Measurements from ENCODE around the gene EFNA5.
A peak's percentile ranks its signal among the peaks of the same experiment; 100 is the strongest.
"Not testable (repeated sequence)": the region's sequence is repeated elsewhere in the genome, so short reads cannot be mapped to it uniquely, and the experiment has no call there.

The EFNA5 gene

DNA sequence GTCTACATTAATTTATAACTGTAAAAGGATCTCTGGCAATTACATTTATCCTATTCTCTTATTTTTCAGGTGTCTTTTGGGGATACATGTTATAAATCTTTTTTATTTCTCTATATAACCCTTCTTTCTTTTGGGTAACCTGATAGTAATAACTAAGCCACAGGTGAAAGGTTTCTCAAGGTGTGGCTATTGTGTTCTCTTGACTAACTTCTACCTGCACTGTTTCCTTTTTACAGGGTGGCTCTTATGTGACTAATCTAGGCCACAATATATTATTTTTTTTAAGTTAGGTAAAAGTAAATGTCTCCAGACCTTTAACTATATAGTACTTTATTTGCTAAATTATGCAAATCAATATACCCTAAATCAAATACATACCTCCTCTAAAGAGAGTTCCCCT, 193.2 kb downstream of the EFNA5 start:
- no peak for DNase-seq

DNA sequence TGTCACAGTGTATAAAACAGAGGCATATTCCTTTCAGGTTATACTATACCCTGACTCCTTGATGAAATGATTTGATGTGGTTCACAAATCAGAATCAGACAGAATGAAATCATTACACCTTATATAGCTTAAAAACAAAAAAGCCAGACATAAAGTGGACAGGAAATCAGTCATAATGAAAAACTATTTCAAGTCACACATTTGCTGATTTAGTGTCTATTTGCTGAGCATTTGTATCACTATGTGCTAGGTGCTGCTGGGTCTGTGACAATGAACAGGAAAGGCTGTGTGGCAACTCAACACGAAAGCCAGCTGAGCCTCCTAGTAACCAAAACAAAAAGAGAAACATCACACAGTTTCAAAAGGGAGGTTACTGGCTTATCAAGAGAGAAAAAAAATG, 194.0 kb downstream of the EFNA5 start:
- peak; percentile 41 for DNase-seq

DNA sequence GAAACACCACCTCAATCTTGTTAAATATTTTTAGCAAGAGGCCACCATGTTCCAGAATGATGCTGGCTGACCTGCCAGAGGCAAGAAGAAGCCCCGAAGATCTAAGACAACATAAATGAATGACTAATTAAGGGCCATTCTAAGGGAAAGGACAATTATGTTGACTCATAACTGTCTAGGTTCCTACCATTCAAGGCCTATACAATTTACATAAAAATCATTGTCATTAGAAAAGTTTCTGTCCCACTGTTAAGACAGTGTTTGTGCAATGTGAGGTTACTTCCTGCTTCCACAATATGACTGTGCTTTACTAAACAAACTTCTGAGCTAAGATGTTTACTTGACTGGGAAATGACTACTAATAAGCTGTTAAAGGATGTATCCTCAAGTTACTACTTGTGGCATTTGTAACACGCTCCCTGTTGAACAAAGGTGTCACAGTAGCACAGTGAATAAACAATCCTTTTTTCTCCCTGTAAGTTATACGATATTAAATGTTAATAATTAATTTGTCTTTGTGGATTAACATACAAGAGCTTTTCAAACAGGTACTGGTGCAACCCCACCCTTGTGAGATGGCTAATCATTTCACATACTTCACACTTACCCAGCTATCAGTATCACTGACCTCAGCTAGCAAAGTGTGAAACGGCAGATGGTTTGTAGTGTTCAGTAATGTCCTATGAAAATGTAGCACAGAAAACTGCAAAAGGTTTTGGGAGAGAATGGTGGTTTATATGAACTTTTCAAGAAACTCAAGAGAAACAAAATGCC, 195.8 kb downstream of the EFNA5 start:
- DNase-seq, result no peak

DNA sequence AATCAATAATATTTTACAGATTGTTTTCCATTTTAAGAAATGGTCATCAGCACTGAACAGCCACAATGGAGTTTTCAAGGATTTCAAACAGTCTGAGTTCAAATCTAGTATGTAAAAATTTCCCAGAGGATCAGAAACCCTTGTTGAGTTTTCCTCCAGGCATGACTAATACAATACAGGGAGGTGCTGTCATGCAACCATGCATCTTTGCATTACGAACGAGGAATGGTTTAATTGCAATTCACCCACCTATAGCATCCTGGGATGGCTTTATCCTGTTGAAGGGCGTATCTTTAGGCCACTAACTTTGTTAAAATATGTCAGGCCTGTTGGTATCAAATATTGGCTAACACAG, 196.4 kb downstream of the EFNA5 start:
- DNase-seq, result no peak

DNA sequence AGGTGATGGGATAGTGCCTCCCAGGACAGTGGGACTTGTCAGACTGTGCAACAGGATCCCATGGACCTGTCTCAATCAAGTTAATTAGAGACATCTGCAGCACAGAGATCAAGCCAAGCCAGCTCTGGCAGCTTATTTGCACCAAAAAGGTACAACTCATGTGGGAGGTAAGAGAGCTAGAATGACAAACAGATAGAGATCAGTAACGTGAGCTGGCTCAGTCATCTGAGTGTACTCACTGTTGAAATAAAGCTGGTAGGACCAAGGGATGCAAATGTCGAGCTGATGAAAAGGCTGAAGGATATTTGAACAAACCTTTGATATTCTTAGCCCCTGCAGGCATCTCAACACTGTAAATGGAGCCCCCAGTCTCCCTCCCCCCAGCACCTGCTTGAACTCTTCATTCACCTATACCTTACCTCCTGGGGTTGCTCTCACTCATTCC, 198.1 kb downstream of the EFNA5 start:
- DNase-seq, result no peak

DNA sequence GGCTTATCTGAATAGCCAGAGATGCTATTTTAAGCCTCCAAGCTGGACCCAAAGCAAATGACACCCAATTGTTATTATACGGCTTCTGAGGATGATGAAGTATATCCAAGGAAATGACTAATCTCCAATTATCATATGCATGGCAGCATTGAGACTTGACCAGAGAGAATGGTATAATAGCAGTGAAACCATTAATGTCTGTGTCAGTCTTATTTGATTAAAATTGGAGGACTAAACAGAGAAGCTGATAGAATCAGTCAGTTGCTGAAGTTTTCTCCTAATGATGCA, 200.5 kb downstream of the EFNA5 start:
- no peak for DNase-seq

DNA sequence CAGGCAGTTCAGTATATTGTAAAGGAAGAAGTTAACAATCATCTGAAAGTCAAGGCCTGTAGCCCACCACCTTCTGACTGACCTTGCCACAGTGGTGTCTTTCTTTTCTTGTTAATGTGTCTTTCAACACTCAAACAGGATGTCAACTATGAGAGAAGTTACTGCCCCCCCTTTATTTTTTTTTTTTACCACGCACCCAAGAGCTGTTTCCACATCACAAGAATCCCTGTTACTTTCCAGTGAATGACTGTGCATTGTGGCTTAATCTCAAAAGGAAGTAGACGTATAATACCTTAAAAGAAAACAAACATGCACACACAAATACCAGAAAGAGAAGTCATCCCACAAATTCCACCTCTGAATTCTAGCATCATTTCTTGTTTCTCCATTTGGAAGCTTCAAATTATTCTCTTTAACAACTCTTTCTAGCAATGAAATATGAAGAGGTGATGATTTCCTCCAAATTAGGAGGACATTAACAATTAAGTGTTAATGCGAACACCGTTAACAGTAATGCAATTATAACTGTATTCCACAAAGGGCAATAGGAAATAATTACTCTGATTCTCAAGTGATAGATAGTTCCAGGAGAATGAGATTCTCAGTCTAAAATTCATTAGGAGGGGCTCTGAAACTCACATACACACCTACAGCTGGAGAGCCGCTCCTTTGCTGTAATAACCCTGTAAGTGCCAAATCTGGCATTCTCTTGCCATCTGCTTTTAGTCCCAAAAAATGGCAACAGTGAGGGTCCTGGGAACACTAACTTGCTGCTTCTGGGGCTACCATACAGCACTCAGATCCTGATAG, 201.0 kb downstream of the EFNA5 start:
- DNase-seq, result no peak

DNA sequence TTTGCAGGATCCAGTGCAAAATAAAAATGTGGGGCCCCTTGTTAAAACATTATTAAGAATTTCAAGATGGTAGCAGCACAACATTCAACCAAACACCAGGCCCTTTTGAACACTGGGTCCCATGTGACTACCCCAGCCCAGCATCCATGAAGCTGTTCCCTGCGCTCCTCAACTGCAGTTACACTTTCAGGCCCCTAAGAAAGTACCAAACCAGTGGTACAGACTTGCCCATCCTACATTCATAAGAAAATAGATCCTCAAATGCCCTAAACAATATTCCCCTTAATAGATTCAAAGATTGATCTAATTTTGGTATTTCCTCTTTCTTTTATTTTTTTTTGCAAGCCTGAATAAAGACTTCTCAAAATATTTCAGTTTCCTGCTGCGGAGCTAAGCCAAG, 201.7 kb downstream of the EFNA5 start:
- DNase-seq, result no peak

DNA sequence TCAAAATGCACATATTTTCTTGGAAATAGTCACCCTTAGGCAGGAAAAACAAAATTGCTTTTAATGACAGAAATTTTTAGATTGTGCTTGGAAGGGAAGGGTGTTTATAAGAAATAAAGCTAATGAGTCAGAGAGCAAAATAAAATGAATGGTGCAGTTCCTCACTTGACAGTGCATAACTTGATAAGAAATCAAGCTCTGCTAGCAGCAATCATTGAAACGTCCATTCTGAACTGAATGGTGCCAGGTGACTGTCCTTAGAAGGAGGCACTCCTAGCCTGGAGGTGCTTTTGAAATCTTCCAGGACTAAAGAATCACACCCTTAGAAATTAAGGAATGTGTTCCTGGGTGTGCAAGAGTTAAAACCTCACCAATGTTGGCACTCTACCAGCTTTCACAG, 202.5 kb downstream of the EFNA5 start:
- no peak for DNase-seq

DNA sequence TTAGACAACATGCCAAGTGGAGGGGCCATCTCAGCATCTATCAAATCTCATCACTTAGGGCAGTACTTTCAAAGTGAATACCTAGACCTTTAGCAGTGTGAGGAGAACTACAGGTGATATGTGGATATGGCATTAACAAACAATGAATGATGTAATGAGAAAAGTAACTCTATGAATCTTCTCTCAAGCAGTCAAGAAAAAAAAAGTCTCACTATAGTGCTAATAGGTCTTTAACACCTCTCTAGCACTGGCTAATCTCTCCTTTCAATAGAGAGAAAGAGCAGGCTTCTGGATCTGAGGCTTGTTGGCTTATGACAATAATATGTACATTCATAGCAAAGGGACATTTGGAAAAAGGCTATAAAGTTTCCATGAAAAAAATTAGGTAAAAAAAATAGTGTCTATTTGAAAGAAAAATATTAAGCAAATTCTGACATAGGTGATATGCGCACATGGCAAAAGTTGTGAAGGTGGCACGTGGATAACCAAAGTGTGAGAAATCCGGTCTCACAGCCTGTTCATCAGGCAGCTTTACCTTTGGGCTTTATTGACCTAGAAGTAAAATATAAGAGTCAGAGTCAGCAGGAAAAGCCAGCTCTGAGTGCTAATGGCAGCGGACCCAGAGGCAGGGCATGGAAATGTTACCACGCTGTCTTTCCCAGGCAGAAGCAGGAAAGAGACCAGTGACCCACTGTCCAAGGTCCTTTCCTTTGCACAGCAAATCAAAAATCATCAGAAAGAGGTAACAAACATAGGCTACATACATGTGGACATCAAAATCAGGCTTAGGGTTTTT, 203.4 kb downstream of the EFNA5 start:
- no peak for DNase-seq

DNA sequence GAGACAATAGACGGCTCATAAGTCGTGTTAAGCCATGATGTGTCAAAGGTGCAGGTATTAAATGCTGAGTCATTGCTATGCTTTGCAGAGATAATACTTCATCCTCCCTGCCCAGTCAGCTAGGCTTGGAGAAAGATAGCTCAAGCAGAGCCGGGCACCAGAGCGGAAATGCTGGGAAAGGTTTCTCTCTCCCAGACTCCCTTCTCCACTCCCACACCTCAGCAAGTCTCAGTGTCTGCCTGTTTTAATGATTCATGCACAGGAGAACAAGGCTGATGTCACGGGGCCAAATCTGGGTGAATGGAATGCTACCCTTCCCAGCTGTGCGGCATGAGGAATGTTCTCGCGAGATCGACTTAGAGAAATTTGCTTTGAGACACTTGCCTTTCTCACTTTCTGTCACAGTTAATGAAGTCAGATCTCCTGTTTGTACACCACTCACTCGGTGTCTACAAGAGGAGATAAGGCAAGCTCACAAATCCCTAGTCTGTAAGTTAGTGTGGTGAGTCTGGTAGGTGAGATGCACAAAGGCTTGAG, 204.4 kb downstream of the EFNA5 start:
- peak; percentile 14 for DNase-seq

DNA sequence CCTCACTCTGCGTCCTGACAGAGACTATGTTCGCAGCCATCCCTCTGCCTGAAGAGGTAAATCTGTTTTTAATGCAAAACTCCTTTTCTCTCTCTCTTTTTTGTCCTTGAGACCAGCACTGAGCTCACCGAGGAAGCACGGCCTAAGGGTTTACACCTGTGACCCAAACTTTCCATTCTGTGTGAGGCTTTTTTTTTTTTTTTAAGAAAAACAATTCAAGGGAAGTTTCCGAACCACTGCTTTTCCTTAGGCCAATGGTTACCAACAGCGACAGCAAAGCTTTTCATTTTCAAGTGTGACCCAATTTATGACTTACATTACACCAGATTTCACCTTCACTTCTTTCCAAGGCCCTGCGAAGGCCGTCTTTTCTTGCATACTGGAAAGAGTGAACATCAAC, 205.9 kb downstream of the EFNA5 start:
- DNase-seq, result no peak

DNA sequence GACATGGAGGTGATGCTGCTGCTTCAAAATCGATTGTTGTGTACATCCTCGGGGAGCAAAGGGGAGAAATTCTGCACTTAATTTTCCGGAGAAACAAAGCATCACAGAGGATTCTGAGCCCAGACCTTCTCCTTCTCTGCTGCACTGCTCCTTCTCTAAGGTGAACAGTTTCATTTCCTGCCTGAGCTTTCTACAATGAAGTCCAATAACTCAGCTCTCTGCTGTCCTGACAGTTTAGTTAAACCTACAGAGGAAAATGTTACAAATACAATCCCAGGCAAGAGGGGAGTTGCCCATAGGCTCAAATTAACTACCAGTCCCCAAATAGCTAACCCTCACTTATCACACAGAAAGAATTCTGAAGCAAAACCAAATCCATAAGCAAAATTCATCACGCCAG, 206.3 kb downstream of the EFNA5 start:
- peak; percentile 36 for DNase-seq

DNA sequence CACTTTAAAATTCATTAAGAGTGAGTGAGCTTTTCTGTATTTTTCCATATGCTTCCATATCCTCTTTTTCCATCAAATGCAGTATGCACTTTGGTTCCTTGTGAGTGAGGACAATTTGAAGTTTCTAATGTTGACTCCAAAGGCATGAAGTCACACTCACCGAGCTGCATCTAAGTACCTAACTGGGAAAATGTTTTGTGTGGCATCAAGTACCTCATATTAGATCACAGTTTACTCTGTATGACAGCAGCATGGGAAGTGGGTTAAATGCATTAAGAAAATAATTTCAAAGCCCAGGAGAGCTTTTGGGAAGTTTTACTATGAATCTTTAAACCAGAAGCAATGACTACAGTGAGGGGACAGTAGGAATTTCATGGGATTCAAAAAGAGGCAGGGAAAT, 207.0 kb downstream of the EFNA5 start:
- DNase-seq, result no peak

DNA sequence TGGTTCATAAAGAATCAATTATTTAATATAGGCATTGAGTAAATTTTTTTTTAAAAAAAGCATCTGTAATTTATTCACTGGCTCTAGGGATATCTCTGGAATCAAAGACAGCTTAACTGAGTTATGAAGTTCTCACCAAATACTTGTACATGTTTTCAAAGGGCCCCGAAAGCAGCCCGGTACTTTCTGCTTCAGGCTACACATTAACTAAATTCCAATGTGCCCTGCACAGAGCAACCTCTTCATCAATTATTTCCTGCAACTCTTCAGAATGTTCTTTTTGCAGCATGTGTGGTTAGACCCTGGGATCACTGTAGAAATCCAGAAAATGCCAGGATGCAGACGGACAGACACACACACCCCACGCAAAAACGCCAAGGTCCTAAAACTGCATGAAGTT, 209.0 kb downstream of the EFNA5 start:
- DNase-seq, result no peak

DNA sequence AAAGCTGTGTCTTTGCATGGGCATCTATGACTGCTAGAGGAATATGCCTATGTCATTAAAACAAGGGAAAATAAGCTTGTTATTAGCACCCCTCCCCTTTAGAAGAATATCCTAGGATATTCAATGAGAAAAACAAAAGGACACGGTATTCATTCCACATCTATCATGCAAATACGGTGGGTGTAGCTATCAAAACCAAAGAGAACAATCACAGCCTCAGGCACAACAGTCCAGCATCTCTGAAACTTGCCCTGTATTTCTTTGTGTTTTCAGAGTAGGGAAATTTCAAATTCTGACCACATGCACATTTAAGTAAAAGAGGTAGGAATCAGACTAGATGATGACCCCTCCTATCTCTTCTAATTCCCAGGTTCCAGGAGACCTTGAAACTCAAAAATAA, 209.9 kb downstream of the EFNA5 start:
- no peak for DNase-seq

DNA sequence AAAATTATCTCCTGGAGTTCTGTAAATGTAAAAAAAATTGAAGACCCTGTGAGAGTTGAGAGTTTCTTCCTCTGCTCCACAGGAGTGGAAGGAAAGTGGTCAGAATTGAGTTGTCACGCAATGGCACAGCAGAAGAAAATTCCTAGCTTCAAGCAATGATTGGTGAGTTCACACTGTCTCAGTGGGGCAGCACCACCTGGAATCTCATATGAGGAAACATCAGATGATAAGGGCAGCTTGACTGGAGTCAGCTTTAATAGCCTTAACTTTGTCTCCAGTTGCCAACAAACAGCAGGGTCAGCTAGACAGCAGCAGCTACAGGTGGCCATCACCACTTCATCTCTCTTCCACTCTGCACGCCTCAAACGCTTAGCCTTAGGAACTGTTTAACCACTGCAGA, 211.1 kb downstream of the EFNA5 start:
- peak; percentile 15 for DNase-seq

DNA sequence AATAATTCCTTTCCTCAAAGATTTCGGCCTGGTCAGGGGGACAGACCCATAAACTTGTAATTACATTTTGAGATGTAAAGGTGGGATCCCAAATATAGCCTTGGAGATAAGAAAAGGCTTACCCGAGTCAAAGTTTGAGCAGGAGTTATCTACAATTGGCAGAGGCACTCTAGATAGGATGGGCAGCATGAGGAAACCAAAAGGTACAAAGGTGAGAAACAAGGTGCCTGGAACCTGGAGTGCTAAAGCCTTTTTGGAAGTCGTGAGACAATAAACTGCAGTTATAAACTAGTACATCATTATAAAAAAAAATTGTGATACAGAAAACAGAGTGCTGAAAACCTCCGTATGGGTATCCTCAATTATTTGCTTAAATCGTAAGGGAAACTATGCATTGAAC, 212.4 kb downstream of the EFNA5 start:
- DNase-seq, result no peak

DNA sequence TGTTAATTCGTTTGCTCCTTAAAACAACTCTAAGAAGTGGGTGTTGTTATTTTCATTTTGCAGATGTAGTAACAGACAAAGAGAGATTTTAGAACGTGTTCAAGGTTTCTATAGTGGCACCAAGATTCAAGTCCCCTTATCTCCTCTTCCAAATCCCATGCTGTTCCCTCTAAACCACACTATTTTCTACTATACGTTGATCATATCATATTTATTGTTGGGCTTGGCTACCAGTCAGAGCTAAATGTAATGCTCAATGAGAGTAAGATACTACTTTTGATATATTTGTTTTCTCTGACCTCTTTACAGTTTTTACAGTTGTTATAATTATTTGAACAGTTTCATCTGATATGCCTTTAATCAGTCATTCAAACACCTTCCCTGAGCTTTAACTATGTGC, 212.9 kb downstream of the EFNA5 start:
- DNase-seq, result no peak

DNA sequence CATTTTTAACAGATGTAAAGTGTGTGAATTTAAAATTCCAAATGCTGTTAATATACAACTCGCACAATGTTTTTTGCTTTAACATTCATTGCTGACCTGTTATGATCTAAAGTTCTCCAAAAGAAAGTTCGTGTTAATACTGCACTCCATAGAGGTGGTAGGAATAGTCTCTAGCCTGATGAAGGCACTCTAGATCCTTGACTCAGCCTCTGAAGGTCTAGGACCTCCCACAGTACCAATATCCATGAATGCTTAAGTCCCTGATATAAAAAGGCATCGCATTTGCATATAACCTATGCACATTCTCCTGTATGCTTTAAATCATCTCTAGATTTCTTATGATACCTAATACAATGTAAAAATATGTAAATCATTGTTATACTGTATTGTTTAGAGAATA, 213.6 kb downstream of the EFNA5 start:
- DNase-seq, result no peak

DNA sequence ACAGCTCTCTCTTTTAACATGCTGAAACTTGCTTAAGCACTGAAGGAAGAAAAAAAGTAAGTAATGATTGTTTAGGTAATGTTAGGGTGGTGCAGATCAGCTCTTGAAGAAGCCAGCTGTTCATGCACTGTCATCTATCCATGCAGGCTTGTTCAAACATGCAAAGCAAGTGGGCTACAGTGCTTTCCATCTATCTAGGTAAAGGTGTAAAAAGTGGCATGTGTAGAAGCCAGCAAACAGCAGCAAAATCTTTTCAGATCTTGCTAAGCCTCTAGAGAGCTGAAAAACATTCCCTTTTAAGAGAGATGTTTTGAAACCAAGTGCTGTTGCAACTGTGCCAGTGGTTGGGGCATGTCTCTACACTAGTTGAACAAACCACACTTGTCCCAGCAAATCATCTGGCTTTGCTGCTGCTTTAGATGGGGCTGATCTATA, 214.4 kb downstream of the EFNA5 start:
- DNase-seq, result no peak

DNA sequence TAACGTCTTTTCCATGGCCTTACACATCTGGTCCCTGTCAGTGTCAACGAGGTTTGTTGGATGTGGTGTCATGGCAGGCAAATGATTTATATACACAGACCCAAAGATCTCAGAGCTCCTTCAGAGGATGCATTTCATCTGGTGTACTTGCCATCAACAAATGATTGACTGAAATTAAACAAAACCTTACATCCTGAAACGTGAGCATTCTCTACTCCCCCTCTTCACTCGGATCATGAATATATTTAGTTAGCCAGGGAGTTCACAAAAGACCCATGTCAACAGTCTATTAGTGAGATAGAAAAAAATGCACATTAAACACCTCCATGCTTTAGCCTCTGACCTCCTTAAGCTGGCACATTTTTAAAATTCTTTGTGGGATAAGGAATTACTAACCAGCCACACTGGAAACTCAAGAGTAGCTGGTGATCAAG, 215.6 kb downstream of the EFNA5 start:
- DNase-seq, result no peak

DNA sequence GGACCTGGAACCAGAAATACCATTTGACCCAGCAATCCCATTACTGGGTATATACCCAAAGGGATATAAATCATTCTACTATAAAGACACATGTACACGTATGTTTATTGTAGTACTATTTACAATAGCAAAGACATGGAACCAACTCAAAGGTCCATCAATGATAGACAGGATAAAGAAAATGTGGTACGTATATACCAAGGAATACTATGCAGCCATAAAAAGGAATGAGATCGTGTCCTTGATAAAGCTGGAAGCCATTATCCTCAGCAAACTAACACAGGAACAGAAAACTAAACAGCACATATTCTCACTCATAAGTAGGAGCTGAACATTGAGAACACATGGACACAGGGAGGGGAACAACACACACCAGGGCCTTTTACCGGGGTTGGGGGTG, 218.9 kb downstream of the EFNA5 start:
- DNase-seq, result not testable (repeated sequence)

DNA sequence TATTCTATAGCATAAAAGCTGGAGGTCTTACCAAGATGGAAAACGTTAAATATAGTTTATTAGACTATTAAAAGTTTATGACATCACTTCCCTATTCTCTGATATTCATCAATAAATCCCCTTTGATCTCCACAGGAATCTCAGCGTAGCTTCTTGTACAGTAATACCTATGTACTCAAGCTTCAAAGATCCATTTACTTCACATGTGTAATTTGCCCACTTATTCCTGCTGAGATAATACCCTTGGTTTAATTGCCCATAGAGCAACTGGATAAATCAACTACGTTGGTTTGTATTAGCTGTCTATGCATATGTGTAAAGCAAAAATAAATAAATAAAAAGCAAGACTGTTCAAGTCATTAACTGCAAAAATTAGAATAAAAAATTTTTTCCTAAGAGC, 219.7 kb downstream of the EFNA5 start:
- DNase-seq, result no peak

Measured in RPMI8226 (cell line).